SK-N-SH treated with all-trans-retinoic acid at 6 μM for 48 hours (cell line): ENCODE results near the gene MYO1A.

Experiments used
- ATAC-seq: fragments of 200-7000 bp; cut with Tn5 transposase; 3 replicates; pipeline ENCODE4 v1.9.1; 2020; ENCODE audit warnings: mild to moderate bottlenecking, moderate library complexity
- ARNTL ChIP-seq: fragments of 450-650 bp; formaldehyde crosslinking; IDR thresholded peaks from 2 replicates; pipeline ENCODE4 v1.5.0; 2020; ENCODE audit warnings: low read depth, mild to moderate bottlenecking, moderate library complexity, borderline replicate concordance
- BACH2 ChIP-seq: fragments of 250-450 bp; sonication (Bioruptor Pico); IDR thresholded peaks from 2 replicates; pipeline ENCODE4 v1.9.0; 2021; ENCODE audit warnings: mild to moderate bottlenecking, borderline replicate concordance
- CREB5 ChIP-seq: fragments of 250-450 bp; sonication (Bioruptor Pico); IDR thresholded peaks from 2 replicates; pipeline ENCODE4 v1.5.1; 2020; ENCODE audit warnings: low read depth, mild to moderate bottlenecking, moderate library complexity
- CSDC2 ChIP-seq: fragments of 250-450 bp; sonication (Bioruptor Pico); IDR thresholded peaks from 2 replicates; pipeline ENCODE4 v1.5.0; 2020; ENCODE audit warnings: mild to moderate bottlenecking, moderate library complexity
- CSRNP3 ChIP-seq: fragments of 250-450 bp; sonication (Bioruptor Pico); IDR thresholded peaks from 2 replicates; pipeline ENCODE4 v1.5.1; 2021; ENCODE audit warnings: mild to moderate bottlenecking, moderate library complexity
- ESRRG ChIP-seq: fragments of 250-450 bp; sonication (Bioruptor Pico); IDR thresholded peaks from 2 replicates; pipeline ENCODE4 v1.6.1; 2021; ENCODE audit warnings: mild to moderate bottlenecking
- GLIS3 ChIP-seq: fragments of 250-450 bp; sonication (Bioruptor Pico); IDR thresholded peaks from 2 replicates; pipeline ENCODE4 v1.5.0; 2020; ENCODE audit warnings: mild to moderate bottlenecking, moderate library complexity
- ISL1 ChIP-seq: fragments of 250-450 bp; sonication (Bioruptor Pico); IDR thresholded peaks from 2 replicates; pipeline ENCODE4 v2.1.2; 2022; ENCODE audit warnings: mild to moderate bottlenecking, moderate library complexity
- PATZ1 ChIP-seq: fragments of 250-450 bp; sonication (Bioruptor Pico); IDR thresholded peaks from 2 replicates; pipeline ENCODE4 v1.8.0; 2020; ENCODE audit warnings: mild to moderate bottlenecking, moderate library complexity, borderline replicate concordance
- POU6F1 ChIP-seq: fragments of 250-450 bp; sonication (Bioruptor Pico); IDR thresholded peaks from 2 replicates; pipeline ENCODE4 v1.8.0; 2021; ENCODE audit warnings: low read depth, mild to moderate bottlenecking, moderate library complexity, borderline replicate concordance
- PPARA ChIP-seq: fragments of 250-450 bp; sonication (Bioruptor Pico); IDR thresholded peaks from 2 replicates; pipeline ENCODE4 v1.5.0; 2020; ENCODE audit warnings: mild to moderate bottlenecking, borderline replicate concordance
- RARB ChIP-seq: fragments of 250-450 bp; sonication (Bioruptor Pico); IDR thresholded peaks from 2 replicates; pipeline ENCODE4 v1.8.0; 2021; ENCODE audit warnings: mild to moderate bottlenecking, moderate library complexity
- TCF4 ChIP-seq: fragments of 250-450 bp; sonication (Bioruptor Pico); IDR thresholded peaks from 2 replicates; pipeline ENCODE4 v1.8.0; 2021; ENCODE audit warnings: mild to moderate bottlenecking, moderate library complexity, borderline replicate concordance
- TOX ChIP-seq: fragments of 250-450 bp; sonication (Bioruptor Pico); IDR thresholded peaks from 2 replicates; pipeline ENCODE4 v1.8.0; 2021; ENCODE audit warnings: mild to moderate bottlenecking, moderate library complexity, borderline replicate concordance
- TSHZ2 ChIP-seq: fragments of 250-450 bp; sonication (Bioruptor Pico); IDR thresholded peaks from 2 replicates; pipeline ENCODE4 v1.5.0; 2020; ENCODE audit warnings: mild to moderate bottlenecking, moderate library complexity
- ZFP3 ChIP-seq: fragments of 250-450 bp; sonication (Bioruptor Pico); IDR thresholded peaks from 2 replicates; pipeline ENCODE4 v1.5.0; 2020; ENCODE audit warnings: mild to moderate bottlenecking, moderate library complexity
- ZFP30 ChIP-seq: fragments of 450-650 bp; formaldehyde crosslinking; IDR thresholded peaks from 2 replicates; pipeline ENCODE4 v1.5.0; 2022; ENCODE audit warnings: mild to moderate bottlenecking, moderate library complexity
- ZNF565 ChIP-seq: fragments of 450-650 bp; formaldehyde crosslinking; conservative IDR thresholded peaks from 2 replicates; pipeline ENCODE4 v1.5.0; 2020; ENCODE audit warnings: low read depth, mild to moderate bottlenecking, moderate library complexity
- ZNF70 ChIP-seq: fragments of 450-650 bp; formaldehyde crosslinking; IDR thresholded peaks from 2 replicates; pipeline ENCODE4 v1.5.0; 2020; ENCODE audit warnings: mild to moderate bottlenecking, moderate library complexity
- ZNF8 ChIP-seq: fragments of 450-650 bp; formaldehyde crosslinking; IDR thresholded peaks from 2 replicates; pipeline ENCODE4 v1.5.0; 2020; ENCODE audit warnings: mild to moderate bottlenecking, moderate library complexity

MYO1A gene

GRCh38 chr12:56993346-56993745 is 56.6 kb downstream of the MYO1A start (continued):
- TF ChIP-seq TSHZ2 (no peak), ZFP3 (no peak), BACH2 (CRISPR knock-in tag) (no peak), CSDC2 (CRISPR knock-in tag) (no peak), PPARA (CRISPR knock-in tag) (no peak), ZNF8 (no peak), ZNF70 (CRISPR knock-in tag) (no peak), ZNF565 (CRISPR knock-in tag) (no peak), ESRRG (no peak)

- TF ChIP-seq PPARA (CRISPR knock-in tag) (no peak), PATZ1 (CRISPR knock-in tag) (no peak), ISL1 (CRISPR knock-in tag) (no peak), BACH2 (CRISPR knock-in tag) (no peak), GLIS3 (CRISPR knock-in tag) (no peak), ZFP3 (no peak), ZFP30 (CRISPR knock-in tag) (no peak), CSRNP3 (CRISPR knock-in tag) (no peak), ESRRG (no peak), ZNF8 (no peak), CSDC2 (CRISPR knock-in tag) (no peak), TCF4 (CRISPR knock-in tag) (no peak)
- ATAC-seq: no peak
Measured at GRCh38 chr12:56991319-56992246, 58.3 kb downstream of the MYO1A start.

- no peak for TF ChIP-seq ARNTL
- TF ChIP-seq TOX (CRISPR knock-in tag): no peak
- no peak for TF ChIP-seq RARB (CRISPR knock-in tag)
- TF ChIP-seq POU6F1 (CRISPR knock-in tag): no peak
- TF ChIP-seq ZNF70 (CRISPR knock-in tag): no peak
- TF ChIP-seq CREB5 (CRISPR knock-in tag): no peak
- TF ChIP-seq ESRRG: no peak
- ATAC-seq: no peak
Measured at GRCh38 chr12:56990648-56991318, 59.1 kb downstream of the MYO1A start.
